ENCODE measurements around the gene MSRB3. TPM values are rescaled to one million over a fixed set of nuclear protein-coding genes. Genes with fewer than 3 reads are reported as not detected.

Gene MSRB3
- polyA plus RNA-seq, 1 donor (not counting 4 experiments of a cell fraction or from before 2014, with no cell fraction given): 12.3 TPM

DNA sequence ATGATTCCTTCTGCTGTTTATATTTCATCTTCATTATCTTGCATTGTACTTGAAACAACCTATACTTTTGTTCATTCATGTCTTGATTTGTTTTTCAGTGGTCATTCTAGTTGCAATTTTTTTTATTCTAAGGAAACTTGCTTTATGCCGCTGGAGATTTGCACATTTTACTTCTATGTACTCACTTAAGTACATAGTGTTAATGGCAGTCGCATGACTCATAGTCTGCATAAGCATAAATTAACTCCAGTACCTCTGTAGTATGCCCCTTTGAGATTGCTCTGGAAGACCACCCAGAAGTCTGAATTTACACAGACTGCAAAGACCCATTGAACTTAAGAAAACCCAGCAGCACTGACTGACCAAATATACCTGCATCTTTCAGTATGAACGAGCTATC is 77.0 kb downstream of the MSRB3 start:
- H3K9ac ChIP-seq (ENCODE audit: control insufficient read depth, extremely low read depth, insufficient read depth, low read length): no peak overlapping the region
- no peak for FAIRE-seq
- H3K4me2 ChIP-seq (ENCODE audit: control insufficient read depth, extremely low read depth, insufficient read depth, low read depth, low read length): no peak overlapping the region
- H3K27ac ChIP-seq (ENCODE audit: control insufficient read depth, insufficient read depth, low read length): no peak overlapping the region
- H4K20me1 ChIP-seq (ENCODE audit: control insufficient read depth, extremely low read depth, insufficient read depth, low read length): no peaks in the 10 kb centered on the region
- no peaks in the 10 kb centered on the region for H3K36me3 ChIP-seq (ENCODE audit: control insufficient read depth in 2 of 2, extremely low read depth in 1 of 2, insufficient read depth in 2 of 2, low read length in 2 of 2)
- peaks cover 2% of the 10 kb centered on the region for H3K4me1 ChIP-seq (ENCODE audit: control insufficient read depth, extremely low read depth, insufficient read depth, low read length)
- no peak for DNase-seq (ENCODE audit: low read depth, low spot score)
- no peak for TF ChIP-seq CTCF (optimal IDR thresholded peaks at IDR 0.05 in 1 of 3, IDR thresholded peaks at IDR 0.05 in 1 of 3, conservative IDR thresholded peaks at IDR 0.05 in 1 of 3; ENCODE audit: extremely low read depth in 1 of 3, insufficient read depth in 2 of 3, low read length in 3 of 3)
- no peaks in the 10 kb centered on the region for H3K27me3 ChIP-seq (ENCODE audit: control insufficient read depth, extremely low read depth, insufficient read depth, low read length)
- no peak overlapping the region for H3K4me3 ChIP-seq (ENCODE audit: control insufficient read depth in 2 of 3, extremely low read depth in 1 of 3, insufficient read depth in 2 of 3, low read depth in 1 of 3, low read length in 3 of 3)
- no peaks in the 10 kb centered on the region for H3K9me1 ChIP-seq (ENCODE audit: control insufficient read depth, extremely low read depth, insufficient read depth, low read length)
- dilution Hi-C loops (cut with MboI; ENCODE audit: extremely low pct_ligation_motif_present, low sequenced_read_pairs): no loop called here
- H3K9me3 ChIP-seq (ENCODE audit: control insufficient read depth, low read depth, low read length): no peaks in the 10 kb centered on the region
- no peaks in the 10 kb centered on the region for H3K79me2 ChIP-seq (ENCODE audit: control insufficient read depth, insufficient read depth, low read length)
- H2AFZ ChIP-seq (ENCODE audit: control insufficient read depth, low read length): no peak overlapping the region

DNA sequence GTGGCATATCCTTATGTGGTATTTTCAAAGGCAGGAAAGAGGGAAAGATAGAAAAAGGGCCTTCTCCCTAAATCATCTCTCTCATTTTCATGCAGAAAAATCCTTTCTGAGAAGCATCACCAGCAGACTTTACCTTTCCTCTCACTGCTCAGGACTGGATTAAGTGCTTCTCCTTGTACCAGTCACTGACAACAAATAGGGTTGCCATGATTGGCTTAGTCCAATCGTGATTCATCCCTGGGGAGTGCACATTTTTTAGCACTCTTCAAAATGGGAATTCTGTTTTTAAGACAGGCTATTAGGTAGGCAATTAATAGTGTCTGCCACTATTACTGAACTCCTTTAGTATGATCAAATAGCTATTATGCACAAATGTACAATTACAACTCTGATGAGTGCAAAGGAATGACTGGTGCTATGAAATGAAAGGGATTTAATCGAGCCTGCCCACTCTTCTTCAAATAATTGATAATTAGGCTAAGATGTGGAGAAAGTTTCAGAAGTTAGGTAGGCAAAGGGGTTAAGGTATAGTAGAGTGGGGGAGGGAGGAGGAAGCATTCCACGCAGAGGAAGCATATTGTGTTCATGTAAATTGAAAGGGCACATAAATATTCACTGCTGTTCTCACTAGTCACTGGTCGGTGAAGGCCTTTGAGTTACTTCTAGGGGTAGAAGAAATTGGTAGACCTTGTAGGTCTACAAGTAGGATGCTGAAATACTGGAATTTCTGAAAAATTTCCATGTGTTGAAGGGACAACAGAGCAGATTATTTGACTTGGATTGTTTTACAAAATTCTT is 84.0 kb downstream of the MSRB3 start:
- Histone ChIP-seq H3K36me3 (ENCODE audit: control insufficient read depth in 2 of 2, extremely low read depth in 1 of 2, insufficient read depth in 2 of 2, low read length in 2 of 2) (no peaks in the 10 kb centered on the region), H3K4me3 (ENCODE audit: control insufficient read depth in 2 of 3, extremely low read depth in 1 of 3, insufficient read depth in 2 of 3, low read depth in 1 of 3, low read length in 3 of 3) (no peak overlapping the region), H3K79me2 (ENCODE audit: control insufficient read depth, insufficient read depth, low read length) (no peaks in the 10 kb centered on the region), H3K27me3 (ENCODE audit: control insufficient read depth, extremely low read depth, insufficient read depth, low read length) (no peaks in the 10 kb centered on the region), H3K4me2 (ENCODE audit: control insufficient read depth, extremely low read depth, insufficient read depth, low read depth, low read length) (no peak overlapping the region), H4K20me1 (ENCODE audit: control insufficient read depth, extremely low read depth, insufficient read depth, low read length) (no peaks in the 10 kb centered on the region), H3K4me1 (ENCODE audit: control insufficient read depth, extremely low read depth, insufficient read depth, low read length) (no peaks in the 10 kb centered on the region), H3K9ac (ENCODE audit: control insufficient read depth, extremely low read depth, insufficient read depth, low read length) (no peak overlapping the region), H2AFZ (ENCODE audit: control insufficient read depth, low read length) (no peak overlapping the region), H3K27ac (ENCODE audit: control insufficient read depth, insufficient read depth, low read length) (no peak overlapping the region), H3K9me3 (ENCODE audit: control insufficient read depth, low read depth, low read length) (no peaks in the 10 kb centered on the region), H3K9me1 (ENCODE audit: control insufficient read depth, extremely low read depth, insufficient read depth, low read length) (no peaks in the 10 kb centered on the region)
- no peak for FAIRE-seq
- TF ChIP-seq CTCF (optimal IDR thresholded peaks at IDR 0.05 in 1 of 3, IDR thresholded peaks at IDR 0.05 in 1 of 3, conservative IDR thresholded peaks at IDR 0.05 in 1 of 3; ENCODE audit: extremely low read depth in 1 of 3, insufficient read depth in 2 of 3, low read length in 3 of 3): no peak
- TF ChIP-seq EZH2 (IDR thresholded peaks at IDR 0.05; ENCODE audit: low read length): no peak
- dilution Hi-C loops (cut with MboI; ENCODE audit: extremely low pct_ligation_motif_present, low sequenced_read_pairs): no loop called here
- DNase-seq (ENCODE audit: low read depth, low spot score): no peak
